IMR-90 (cell line): ENCODE measurements around the gene MARCHF9. TPM values are rescaled to one million over a fixed set of nuclear protein-coding genes. Genes with fewer than 3 reads are reported as not detected.

Experiments
- CEBPB ChIP-seq: IDR thresholded peaks from 2 replicates; pipeline ENCODE4 v1.6.1; 2012; ENCODE audit warnings: low read depth, low read length, improper control_type of control experiment
- ELK1 ChIP-seq: fragments of 150-350 bp; IDR thresholded peaks from 2 replicates; pipeline ENCODE4 v1.6.1; 2016; ENCODE audit warnings: low read depth, mild to moderate bottlenecking, low read length, moderate library complexity, borderline replicate concordance
- MAZ ChIP-seq: IDR thresholded peaks from 2 replicates; pipeline ENCODE4 v1.6.1; 2012; ENCODE audit warnings: low read depth, mild to moderate bottlenecking, low read length, improper control_type of control experiment, moderate library complexity, borderline replicate concordance
- polyA plus RNA-seq, 3 experiments: library from polyadenylated mRNA; depleted of rRNA; stranded (reverse); fragments of >200 nt; gene quantifications; 2 replicates each; pipeline ENCODE4 v1.2.3, GENCODE V29; 2012; ENCODE audit warnings: low replicate concordance in 1 of 3
- total RNA-seq: library from RNA; depleted of rRNA; stranded (reverse); fragments of >200 nt; gene quantifications from 2 replicates; pipeline ENCODE4 v1.2.3, GENCODE V29; 2012

The MARCHF9 gene
- total and polyA plus RNA-seq, 2 of the 4 experiments (the other 2 are of a cell fraction), result 1.1 to 5.4 TPM

GRCh38 chr12:57782608-57783465 is 27.9 kb downstream of the MARCHF9 start, which contains the start of gene TSFM (continued):
- TF ChIP-seq ELK1 (no peak), MAZ (peak; percentile 71; the same call in 1 of the 2 replicates), CEBPB (peak; percentile 97)
